HFFc6 (cell line): Measurements from ENCODE around the gene PPIL6. TPM values are rescaled to one million over a fixed set of nuclear protein-coding genes. Genes with fewer than 3 reads are reported as not detected.
A peak's percentile ranks its signal among the peaks of the same experiment; 100 is the strongest.

Experiments used
- DNase-seq: peaks from one replicate; pipeline ENCODE4 v3.0.0-alpha.2; 2018
- H3K27ac Mint-ChIP-seq: 2 replicates; pipeline ENCODE4 v1.8.0; 2020; ENCODE audit warnings: mild to moderate bottlenecking, mixed read lengths
- H3K27me3 Mint-ChIP-seq: 2 replicates; pipeline ENCODE4 v1.8.0; 2021; ENCODE audit warnings: mild to moderate bottlenecking, moderate library complexity, mixed read lengths; ENCODE audit not compliant: insufficient read depth
- H3K36me3 Mint-ChIP-seq: 2 replicates; pipeline ENCODE4 v1.8.0; 2021; ENCODE audit warnings: low read depth, mixed read lengths
- H3K4me1 Mint-ChIP-seq: 2 replicates; pipeline ENCODE4 v1.8.0; 2020; ENCODE audit warnings: low read depth, mixed read lengths
- H3K4me3 Mint-ChIP-seq: 2 replicates; pipeline ENCODE4 v1.8.0; 2020; ENCODE audit warnings: mild to moderate bottlenecking, moderate library complexity, mixed read lengths
- H3K9me3 Mint-ChIP-seq: 2 replicates; pipeline ENCODE4 v1.8.0; 2020; ENCODE audit warnings: mild to moderate bottlenecking, mixed read lengths
- long read RNA-seq: library from polyadenylated mRNA; unstranded; transcript quantifications from one replicate; pipeline ENCODE4 v2.0.0, GENCODE V29; 2019
- total RNA-seq, 6 experiments: library from RNA; stranded (reverse); fragmentation: NEBNext Ultra II Directional; extraction: Animal tissue kit (Norgen Biotek cat#: 25700); gene quantifications; 2 replicates in 1 of 6; 3 replicates in 5 of 6; pipeline ENCODE4 v1.2.3, GENCODE V29; 2021
- TF ChIP-seq, protein P1 (sequence below): fragments of 200-600 bp; sonication (generic); IDR thresholded peaks from 2 replicates; pipeline ENCODE4 v1.5.0; 2021; ENCODE audit warnings: antibody characterized with exemption, mild to moderate bottlenecking

The PPIL6 gene
- total RNA-seq = under 1 TPM in 5 of 6 experiments, not detected in 1; 0.21 to 0.53 (median 0.43) TPM
- long read RNA-seq, full-length matches to known transcripts = 1 of 3 reads
- long read RNA-seq, partial matches to known transcripts = 1 of 3 reads
- long read RNA-seq, other reads (novel, unspliced or antisense) = 1 of 3 reads

DNA sequence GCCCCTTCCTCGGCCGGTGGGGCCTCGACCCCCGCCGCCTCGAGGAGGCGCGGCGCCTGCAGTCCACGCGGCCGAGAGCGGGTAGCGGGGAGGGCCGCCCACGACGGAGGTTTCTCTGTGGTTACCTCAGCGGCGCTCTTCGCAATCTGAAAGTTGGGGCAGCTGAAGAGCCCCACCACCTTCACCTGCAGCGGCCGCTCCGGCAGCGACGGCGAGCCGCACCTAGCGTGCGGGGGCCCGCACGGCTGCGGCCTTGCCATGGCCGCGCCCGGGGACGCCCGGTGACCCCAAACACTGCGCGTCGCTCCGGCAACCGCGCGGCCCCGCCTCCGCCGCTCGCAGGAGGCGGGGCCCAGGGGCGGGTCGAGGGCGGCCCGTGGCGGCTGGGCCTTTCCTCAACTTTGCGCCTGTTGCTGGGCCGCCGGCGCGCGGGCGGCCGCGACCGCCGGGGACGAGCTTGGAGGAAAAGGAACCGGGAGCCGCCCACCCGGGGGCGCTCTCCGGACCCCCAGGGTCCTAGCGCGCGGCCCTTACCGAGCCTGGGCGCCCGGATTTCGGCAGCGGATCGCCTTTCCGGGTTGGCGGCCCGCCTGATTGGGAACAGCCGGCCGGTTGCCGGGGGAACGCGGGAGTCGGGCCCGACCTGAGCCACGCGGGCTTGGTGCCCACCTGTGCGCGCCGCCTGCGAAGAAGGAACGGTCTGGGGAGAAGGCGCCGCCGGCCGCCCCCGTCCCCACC lies at the start of gene PPIL6, which contains the start of gene SMPD2:
TSS of gene PPIL6 (minus strand) at position 298 of the 738 bp plus-strand sequence. CDS start at position 260, 38 bp downstream.
TSS of gene SMPD2 (plus strand) at position 394 of the 738 bp plus-strand sequence. CDS start 398 bp downstream, outside the sequence.
- peaks cover 23% of the 10 kb centered on the region for H3K4me1 Mint-ChIP-seq
- H3K9me3 Mint-ChIP-seq = no peaks in the 10 kb centered on the region
- TF ChIP-seq, protein P1, sequence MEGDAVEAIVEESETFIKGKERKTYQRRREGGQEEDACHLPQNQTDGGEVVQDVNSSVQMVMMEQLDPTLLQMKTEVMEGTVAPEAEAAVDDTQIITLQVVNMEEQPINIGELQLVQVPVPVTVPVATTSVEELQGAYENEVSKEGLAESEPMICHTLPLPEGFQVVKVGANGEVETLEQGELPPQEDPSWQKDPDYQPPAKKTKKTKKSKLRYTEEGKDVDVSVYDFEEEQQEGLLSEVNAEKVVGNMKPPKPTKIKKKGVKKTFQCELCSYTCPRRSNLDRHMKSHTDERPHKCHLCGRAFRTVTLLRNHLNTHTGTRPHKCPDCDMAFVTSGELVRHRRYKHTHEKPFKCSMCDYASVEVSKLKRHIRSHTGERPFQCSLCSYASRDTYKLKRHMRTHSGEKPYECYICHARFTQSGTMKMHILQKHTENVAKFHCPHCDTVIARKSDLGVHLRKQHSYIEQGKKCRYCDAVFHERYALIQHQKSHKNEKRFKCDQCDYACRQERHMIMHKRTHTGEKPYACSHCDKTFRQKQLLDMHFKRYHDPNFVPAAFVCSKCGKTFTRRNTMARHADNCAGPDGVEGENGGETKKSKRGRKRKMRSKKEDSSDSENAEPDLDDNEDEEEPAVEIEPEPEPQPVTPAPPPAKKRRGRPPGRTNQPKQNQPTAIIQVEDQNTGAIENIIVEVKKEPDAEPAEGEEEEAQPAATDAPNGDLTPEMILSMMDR = peak; percentile 71
- DNase-seq = peak; percentile 78
- peaks cover 17% of the 10 kb centered on the region for H3K36me3 Mint-ChIP-seq
- peaks cover 10% of the 10 kb centered on the region for H3K27me3 Mint-ChIP-seq
- H3K4me3 Mint-ChIP-seq = peak within 1 kb of the TSS; percentile 95
- H3K27ac Mint-ChIP-seq = peak within 1 kb of the TSS; percentile 97

DNA sequence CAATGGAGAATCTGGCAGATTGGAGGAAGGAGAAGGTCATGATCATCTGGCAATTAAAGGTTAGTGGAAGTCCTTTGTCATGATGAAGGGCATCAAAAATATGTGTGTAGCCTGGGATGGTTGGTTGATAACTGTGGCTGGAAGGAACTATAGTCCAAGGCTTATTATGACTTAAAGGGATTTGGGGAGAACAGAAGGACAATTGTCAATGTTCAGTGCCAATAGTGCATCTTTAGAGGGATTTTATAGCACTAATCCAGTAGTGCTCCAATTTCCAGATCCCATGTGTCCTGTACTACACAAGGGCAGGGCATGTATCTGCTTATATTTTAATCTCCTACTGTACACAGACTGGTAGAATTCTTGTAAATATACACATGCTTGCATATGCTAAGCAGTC lies 47.6 kb upstream of the PPIL6 start:
- Mint-ChIP-seq H3K36me3 (no peaks in the 10 kb centered on the region), H3K4me1 (peaks cover 6% of the 10 kb centered on the region), H3K27me3 (peaks cover 19% of the 10 kb centered on the region), H3K27ac (no peak overlapping the region), H3K4me3 (no peak overlapping the region), H3K9me3 (no peaks in the 10 kb centered on the region)
- TF ChIP-seq, protein P1 = no peak
- no peak for DNase-seq

DNA sequence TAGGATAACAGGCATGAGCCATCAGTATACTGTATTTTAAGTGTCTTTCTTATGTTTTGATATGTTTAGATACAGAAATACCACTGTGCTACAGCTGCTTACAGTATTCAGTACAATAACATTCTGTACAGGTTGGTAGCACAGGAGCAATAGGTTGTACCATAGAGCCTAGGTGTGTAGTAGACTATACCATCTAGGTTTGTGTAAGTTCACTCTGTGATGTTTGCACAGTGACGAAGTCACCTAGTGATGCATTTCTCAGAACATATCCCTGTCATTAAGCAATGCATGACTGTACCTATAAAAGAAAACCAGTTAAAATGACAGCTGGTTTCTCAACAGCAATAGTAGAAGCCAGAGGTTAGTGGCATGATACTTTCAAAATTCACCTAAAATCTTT lies 45.6 kb upstream of the PPIL6 start:
- Mint-ChIP-seq H3K27me3 (peaks cover 14% of the 10 kb centered on the region), H3K4me1 (peaks cover 23% of the 10 kb centered on the region), H3K27ac (no peak overlapping the region), H3K4me3 (no peak overlapping the region), H3K9me3 (no peaks in the 10 kb centered on the region), H3K36me3 (peaks cover 16% of the 10 kb centered on the region)
- TF ChIP-seq, protein P1 = no peak
- DNase-seq = no peak

DNA sequence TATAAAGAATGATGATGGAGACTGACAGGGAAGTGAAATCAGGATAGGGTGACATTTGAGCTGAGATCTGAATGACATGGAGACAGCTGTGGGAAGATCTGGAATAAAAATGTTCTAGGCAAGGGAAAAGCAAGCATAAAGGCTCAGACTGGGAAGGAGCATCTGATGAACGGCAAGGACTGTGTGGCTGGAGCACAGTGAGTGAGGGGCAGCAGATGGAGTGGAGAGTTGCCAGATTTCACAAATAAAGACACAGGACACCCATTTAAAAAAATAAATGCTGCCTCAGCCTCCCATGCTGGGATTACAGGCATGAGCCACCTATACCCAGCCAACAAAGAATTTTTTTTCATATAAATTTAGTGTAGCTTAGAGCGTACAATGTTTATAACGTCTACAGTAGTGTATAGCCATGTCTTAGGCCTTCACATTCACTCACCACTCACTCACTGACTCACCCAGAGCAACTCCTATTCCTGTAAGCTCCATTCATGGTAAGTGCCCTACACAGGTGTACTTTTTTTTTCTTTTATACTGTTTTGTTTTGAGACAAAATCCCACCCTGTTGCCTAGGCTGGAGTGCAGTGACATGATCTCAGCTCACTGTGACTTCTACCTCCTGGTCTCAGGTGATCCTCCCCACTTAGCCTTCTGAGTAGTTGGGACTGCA lies 45.0 kb upstream of the PPIL6 start:
- TF ChIP-seq, protein P1 = no peak
- Mint-ChIP-seq H3K4me3 (no peak overlapping the region), H3K4me1 (peaks cover 29% of the 10 kb centered on the region), H3K27me3 (peaks cover 14% of the 10 kb centered on the region), H3K27ac (no peak overlapping the region), H3K36me3 (peaks cover 22% of the 10 kb centered on the region), H3K9me3 (no peaks in the 10 kb centered on the region)
- DNase-seq = no peak

DNA sequence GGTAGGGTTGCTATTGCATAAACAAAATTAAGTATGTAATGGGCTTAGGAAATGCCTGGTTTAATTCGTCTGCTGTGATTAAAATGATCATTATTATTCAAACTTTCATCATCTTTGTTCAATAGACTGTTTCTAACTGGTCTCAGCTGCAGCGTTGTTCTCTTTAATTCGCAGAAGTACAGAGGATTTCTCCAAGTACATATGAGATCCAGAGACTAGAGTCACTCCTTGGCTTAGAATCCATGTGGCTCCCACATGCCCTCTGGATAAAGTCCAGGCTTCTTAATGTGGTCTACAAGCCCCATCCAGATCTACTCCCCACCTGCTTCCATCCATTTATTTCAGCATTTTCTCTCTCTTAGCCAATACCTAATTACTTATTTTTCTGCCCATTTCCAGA lies 43.7 kb upstream of the PPIL6 start:
- Mint-ChIP-seq H3K27ac (no peak overlapping the region), H3K4me1 (peaks cover 40% of the 10 kb centered on the region), H3K9me3 (no peaks in the 10 kb centered on the region), H3K27me3 (peaks cover 14% of the 10 kb centered on the region), H3K4me3 (peak overlapping the region; percentile 82), H3K36me3 (peaks cover 33% of the 10 kb centered on the region)
- TF ChIP-seq, protein P1 = no peak
- no peak for DNase-seq
